T47D (cell line): ENCODE measurements around the gene ZBTB43.

Source experiments
- DNase-seq, 2 experiments: peaks; one replicate each; pipeline versions ENCODE4 v3.0.0 to v3.0.0-alpha.2; 2011 to 2012; ENCODE audit warnings: low read depth in 1 of 2, low spot score in 1 of 2
- JUND ChIP-seq: IDR thresholded peaks from 2 replicates; pipeline ENCODE4 v1.6.1; 2012; ENCODE audit warnings: low read depth
- in situ Hi-C: cut with HindIII; loops from 2 replicates; pipeline ENCODE4 v1.10.0; 2016; ENCODE audit warnings: low sequenced_read_pairs, low pct_unique_long_range_greater_than_20kb

The ZBTB43 gene

DNA sequence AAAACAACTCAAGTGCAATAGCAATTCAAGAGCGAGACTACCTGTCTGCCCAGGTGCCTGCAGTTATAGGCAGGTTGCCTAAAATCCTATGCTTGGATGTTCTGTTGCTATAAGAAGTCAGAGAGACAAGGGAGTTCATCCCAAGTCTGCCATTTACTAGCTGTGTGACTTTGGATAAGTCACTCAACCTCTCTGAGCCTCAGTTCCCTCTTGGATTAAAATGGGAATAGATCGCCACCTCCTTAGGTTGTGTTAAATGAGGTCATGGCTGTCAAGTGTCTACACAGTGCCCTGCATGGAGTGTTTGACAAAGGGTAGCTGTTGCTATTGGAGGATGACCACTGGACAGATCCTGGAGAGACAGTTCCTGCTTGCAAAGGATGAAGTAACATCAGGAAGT, 54.3 kb downstream of the ZBTB43 start:
- no peak for TF ChIP-seq JUND
- in situ Hi-C loops = no loop called here
- no peak for DNase-seq

GRCh38 chr9:126860077-126860756, 55.4 kb downstream of the ZBTB43 start, which contains the start of gene ZBTB34:
Gene ZBTB34, plus strand, starts transcription at chr9:126860639. Its CDS starts 18,761 bp downstream, at chr9:126879400.
- in situ Hi-C loops = no loop called here
- no peak for TF ChIP-seq JUND
- peak; percentile 37 to 75 for DNase-seq

DNA sequence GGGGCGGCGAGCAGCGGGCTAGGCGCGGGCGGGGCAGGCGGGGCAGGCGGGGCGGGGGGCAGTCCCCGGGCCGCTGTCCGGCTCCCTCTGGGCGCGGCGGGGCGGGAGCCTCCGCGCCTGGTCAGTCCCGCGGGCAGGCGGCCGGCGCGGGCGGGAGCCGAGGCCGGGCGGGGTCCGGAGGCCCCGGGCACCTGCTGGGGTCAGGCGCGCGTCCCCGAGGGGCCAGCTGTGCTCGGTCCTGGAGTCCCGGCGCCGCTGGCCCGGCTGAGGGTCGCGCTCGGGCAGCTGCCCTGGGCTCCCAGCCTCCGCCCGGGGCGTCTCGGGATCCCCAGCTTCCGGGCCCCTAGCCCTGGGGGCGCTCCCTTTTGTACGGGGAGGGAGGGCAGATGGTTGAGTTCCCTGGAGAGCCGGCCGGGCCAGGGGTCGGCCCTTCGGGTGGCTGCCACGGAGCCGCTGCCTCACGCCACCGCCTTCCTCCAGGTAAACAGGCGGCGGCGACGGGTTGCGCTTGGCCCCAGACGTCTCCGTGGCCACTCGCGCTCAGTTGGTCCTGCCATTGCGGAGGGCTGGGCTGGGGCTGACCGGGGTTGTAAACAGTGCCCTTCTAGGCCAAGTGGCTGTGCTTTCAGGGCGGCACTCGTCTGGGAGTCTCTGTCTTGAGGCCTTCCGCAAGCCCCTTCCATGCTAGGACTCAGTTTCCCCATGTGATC, 56.1 kb downstream of the ZBTB43 start:
- DNase-seq = peak in 1 of 2 experiments; percentile 51
- no peak for TF ChIP-seq JUND
- in situ Hi-C loops = no loop called here

- DNase-seq = no peak
- in situ Hi-C loops = no loop called here
- TF ChIP-seq JUND = no peak
Observed at GRCh38 chr9:126861707-126862103, 56.9 kb downstream of the ZBTB43 start.

GRCh38 chr9:126862104-126862761, 57.4 kb downstream of the ZBTB43 start:
- TF ChIP-seq JUND = no peak
- in situ Hi-C loops = no loop called here
- no peak for DNase-seq

DNA sequence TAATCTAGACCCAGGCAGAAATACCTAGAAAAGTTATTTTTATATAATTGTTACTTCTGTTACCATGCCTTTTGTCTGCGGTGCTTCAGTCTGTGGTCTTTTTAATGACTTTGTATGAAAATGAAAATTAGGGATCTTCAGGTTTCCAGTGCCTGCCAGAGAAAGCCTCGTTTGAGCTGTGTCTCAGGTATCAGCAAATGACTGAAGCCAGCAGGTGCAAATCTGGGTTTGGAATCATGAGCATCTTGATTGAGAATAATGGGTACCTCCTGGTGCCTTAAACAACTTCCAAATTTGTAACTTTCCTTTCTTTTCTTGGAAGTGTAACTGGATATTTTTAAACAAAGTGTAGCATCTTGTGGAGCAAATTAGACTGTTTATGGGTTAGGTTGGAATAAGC, 59.9 kb downstream of the ZBTB43 start:
- in situ Hi-C loops = no loop called here
- DNase-seq = no peak
- TF ChIP-seq JUND = no peak

GRCh38 chr9:126869368-126869767, 64.5 kb downstream of the ZBTB43 start:
- in situ Hi-C loops = no loop called here

DNA sequence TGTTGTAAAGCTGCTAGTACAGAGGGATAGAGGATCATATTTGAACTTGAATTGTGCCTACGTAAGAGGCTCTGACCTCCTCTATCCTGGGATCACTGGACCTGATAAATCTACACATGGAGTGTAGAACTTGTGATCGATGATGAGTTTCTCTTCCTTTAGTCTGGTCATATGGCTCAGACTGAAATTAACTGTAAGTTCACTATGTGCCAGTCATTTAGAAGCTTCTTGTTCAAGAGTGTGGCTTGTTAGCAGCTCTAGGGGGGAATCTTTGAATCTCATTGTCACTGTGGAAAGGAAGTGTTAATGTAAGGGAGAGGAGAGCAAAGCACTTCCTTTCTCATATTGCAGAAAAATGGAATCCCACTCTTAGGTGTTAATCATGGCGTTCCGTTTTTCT, 67.7 kb downstream of the ZBTB43 start:
- in situ Hi-C loops = no loop called here
- no peak for DNase-seq
- TF ChIP-seq JUND = no peak

More at GRCh38 chr9:126869368-126869767, 64.5 kb downstream of the ZBTB43 start:
- no peak for DNase-seq
- no peak for TF ChIP-seq JUND

DNA sequence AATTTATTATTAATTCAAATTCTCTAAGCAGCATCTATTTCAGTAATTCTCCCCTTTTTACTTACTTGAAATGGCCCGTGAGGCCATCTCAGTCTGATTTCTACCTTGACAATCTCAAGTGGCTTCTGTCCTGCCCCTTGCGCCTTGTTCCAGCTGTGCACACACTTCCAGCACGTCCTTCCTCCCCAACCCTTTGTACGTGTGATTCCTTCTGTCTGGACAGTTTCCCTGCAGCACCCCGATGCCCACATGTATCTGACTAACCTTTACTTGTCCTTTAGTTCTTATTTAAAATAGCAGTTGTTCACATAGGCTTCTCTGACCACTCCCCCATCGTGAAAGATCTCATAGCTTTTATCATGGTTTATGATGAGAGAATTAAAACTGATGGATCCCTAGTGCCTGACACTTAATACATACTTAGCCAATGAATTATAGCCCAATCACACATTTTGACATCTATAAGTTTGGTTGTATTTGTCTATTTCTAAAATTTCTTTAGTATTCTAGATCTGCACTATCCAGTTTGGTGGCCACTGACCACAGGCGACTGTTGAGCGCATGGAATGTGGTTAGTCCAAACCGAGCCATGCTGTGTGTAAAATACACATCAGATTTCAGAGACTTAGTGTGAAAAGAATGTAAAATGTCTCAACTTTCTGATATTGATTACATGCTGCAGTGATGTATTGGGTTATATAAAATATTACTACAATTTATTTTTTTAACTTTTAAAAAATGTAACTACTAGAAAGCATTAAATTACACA, 69.9 kb downstream of the ZBTB43 start:
- peak; percentile 29 to 81 for DNase-seq
- in situ Hi-C loops = no loop called here
- TF ChIP-seq JUND = no peak

- in situ Hi-C loops = no loop called here
- no peak for DNase-seq
- no peak for TF ChIP-seq JUND
Observed at GRCh38 chr9:126875756-126876510, 71.1 kb downstream of the ZBTB43 start.

DNA sequence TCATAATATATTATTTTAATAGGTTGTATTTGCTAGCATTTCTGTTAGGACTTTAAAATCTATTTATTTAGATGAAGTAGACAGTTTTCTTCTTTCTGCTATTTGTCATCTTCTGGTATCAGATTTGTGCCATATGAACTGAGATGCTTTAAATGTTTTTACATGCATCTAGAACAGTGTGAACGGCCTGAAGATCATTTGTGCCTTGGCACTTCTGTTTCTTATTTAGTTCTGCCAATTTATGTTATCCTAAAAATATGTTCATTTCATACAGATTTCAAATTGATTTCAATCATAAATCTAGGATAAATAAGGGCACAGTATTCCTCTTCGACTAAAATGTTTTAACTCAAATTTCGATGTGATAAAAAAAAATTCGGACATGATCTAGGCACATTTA, 71.7 kb downstream of the ZBTB43 start:
- in situ Hi-C loops = no loop called here
- DNase-seq = no peak
- TF ChIP-seq JUND = no peak

GRCh38 chr9:126877418-126877817, 72.6 kb downstream of the ZBTB43 start:
- no peak for DNase-seq
- in situ Hi-C loops = no loop called here
- TF ChIP-seq JUND = no peak
